HG03066 (cell line): Measurements from ENCODE around the gene ANKRD13B.
"Not testable (repeated sequence)": the region's sequence is repeated elsewhere in the genome, so short reads cannot be mapped to it uniquely, and the experiment has no call there.

Experiments
- ATAC-seq: cut with Tn5 transposase; IDR thresholded peaks from one replicate; pipeline ENCODE4 v1.9.1; 2021; ENCODE audit warnings: low read depth; ENCODE audit not compliant: unreplicated experiment

ANKRD13B gene

DNA sequence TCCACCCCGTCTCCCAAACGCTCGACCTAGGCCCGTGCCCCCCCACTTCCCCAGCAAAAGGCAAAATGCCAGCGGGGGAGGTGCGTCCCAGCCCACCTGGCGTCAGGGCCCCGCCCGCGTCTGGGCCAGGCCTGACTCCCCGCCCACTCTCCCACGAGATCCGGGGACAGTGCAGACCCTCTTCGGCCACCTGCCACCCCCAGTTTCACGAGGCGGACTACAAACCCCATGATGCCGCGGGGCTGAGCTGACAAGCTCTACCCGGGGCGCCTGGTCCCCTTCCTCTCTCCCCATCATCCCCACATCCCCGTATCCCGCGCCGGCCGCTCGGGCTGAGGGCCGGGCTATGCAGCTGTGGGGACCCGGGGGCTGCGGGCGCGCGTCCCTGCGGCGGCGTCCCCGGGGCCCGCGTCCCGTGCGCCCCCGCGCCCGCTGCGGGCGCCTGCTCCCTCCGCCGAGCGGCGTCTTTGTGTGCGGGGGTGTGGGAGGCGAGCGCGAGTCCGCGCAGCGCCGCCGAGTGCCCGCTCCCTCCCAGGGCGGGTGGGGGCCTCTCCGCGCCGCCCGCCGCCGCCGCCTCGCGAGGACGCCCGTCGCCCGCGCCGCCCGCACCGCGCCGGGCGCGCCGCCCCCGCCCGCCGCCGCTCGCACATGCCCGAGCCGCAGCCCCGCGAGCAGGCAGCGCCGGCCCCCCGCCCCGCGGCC lies at the start of gene ANKRD13B:
TSS of gene ANKRD13B (plus strand) at position 283 of the 702 bp plus-strand sequence. CDS start 490 bp downstream, outside the sequence.
- no peak for ATAC-seq

DNA sequence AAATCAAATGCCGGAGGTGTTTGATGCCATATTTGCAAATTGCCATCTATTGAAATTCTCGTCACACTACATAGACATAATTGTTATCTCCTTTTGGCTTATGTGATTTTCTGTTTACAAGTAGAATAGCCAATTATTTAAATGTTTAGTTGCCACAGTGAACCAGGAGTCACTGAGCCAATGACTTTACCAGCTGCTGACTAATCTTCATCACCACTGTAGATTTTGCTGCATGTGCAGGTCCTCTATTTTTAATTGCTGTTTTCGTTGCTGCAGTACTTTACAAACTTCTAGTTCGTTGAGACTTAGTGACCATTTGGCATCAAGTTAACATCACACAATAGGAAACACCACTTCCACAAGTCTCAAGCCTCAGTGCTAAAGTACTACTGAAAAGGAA lies 48.9 kb upstream of the ANKRD13B start:
- ATAC-seq: no peak

DNA sequence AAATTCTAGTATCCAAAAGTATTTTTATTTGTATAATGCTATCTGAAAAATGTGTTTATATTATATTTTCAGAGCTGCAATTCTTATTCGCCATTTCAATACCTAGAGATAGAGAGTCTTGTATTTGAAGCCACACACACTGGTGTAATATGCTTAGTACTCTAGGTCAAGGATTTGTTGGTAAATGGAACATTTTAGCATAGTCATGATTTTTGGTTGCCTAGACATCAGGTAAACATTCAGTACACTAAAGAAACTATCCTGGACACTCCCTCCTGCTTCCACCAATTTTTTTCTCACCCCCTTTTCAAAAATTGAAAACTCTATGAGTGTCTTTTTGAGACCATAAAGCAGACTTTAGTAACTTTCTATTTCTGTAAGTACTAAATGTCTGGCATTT lies 46.8 kb upstream of the ANKRD13B start:
- no peak for ATAC-seq

GRCh38 chr17:29546830-29547229 lies 46.1 kb upstream of the ANKRD13B start:
- ATAC-seq: no peak

DNA sequence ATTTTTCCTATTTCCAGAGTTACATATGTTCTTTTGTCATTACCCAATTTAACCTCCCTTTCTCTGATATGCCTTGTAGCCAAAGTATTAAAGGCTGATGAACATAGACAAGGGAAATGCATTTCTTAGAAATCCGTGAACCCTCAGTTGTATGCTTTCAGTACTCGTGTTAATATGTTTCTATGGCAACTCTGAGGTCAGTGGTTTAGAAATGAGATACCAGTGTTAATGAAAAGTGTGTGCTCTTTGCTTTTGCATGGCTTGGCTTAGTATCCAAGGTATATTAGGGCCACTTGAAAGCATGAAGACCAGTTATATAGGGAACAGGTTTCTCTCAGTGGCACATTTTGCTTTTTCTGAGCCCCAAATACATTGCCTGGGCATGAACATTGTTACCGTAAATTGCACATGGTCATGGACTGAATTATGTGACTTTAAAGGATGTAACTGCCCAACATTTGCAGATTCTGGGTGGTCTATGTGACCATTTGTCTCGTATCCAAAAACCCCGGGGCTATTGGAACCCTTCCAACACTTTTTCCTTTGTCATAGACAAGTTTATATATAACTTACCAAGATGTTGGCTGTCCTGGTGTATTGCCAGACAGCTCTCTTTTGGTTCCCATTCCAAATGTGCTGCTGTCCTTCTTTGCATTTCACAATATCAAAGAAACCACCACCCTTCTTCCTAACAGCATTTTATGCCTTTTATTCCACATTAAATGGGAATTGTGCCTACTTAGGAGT lies 43.6 kb upstream of the ANKRD13B start:
- ATAC-seq: no peak

DNA sequence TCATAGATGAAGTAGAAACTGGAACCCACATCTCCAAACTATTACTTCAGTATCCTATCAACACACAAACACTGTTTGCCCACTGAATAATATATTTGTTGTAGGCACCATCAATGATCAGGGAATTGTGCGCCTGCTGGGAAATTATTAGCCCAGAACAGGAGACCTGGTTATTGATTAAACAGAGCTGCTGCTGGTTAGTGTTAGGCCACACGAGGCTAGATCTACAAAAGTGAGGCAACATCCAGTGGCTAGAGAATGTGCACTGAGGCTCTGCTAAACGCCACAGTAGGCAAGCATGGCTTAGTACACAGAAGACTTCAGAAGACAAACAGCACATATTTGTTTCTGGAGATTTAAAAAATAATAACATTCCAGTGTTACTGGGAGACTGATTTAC lies 37.1 kb upstream of the ANKRD13B start:
- ATAC-seq: no peak

DNA sequence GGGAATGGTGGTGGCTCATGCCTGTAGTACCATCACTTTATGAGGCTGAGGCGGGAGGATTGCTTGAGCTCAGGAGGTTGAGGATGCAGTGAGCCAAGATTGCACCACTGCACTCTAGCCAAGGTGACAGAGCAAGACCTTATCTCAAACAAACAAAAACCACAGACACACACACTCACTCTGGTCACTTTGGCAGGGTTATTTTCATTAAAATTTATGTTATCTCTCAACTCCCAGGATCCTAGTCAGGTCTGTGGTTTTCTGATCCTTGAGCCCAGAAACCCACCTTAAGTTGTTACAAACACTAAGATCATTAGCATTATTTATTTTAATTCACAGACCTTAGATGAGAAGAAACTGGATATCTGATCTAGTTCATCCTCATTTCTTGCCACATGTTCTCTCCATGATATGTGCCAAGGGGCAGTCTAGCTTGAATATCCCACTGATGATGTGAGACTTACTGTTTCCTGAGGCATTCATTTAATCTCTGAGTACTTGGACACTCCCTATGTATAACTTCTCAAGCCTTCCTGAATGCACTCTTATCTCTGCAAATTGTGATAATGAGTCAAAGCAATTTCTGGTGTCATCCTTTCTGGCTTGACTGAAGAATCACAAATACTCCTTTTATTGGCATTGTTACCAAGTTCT lies 35.7 kb upstream of the ANKRD13B start:
- ATAC-seq: no peak

GRCh38 chr17:29557739-29558116 lies 35.2 kb upstream of the ANKRD13B start:
- no peak for ATAC-seq

DNA sequence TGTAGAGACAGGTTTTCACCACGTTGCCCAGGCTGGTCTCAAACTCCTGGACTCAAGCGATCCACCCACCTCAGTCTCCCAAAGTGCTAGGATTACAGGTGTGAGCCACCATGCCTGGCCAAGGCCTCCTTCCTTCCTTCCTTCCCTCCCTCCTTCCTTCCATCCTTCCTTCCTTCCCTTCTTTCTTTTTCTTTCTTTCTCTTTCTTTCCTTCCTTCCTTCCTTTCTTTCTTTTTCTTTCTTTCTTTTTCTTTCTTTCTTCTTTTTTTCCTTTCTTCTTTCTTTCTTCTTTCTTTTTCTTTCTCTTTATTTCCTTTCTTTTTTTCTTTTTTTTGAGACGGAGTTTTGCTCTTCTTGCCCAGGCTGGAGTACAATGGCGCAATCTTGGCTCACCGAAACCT lies 34.8 kb upstream of the ANKRD13B start:
- not testable (repeated sequence) for ATAC-seq

DNA sequence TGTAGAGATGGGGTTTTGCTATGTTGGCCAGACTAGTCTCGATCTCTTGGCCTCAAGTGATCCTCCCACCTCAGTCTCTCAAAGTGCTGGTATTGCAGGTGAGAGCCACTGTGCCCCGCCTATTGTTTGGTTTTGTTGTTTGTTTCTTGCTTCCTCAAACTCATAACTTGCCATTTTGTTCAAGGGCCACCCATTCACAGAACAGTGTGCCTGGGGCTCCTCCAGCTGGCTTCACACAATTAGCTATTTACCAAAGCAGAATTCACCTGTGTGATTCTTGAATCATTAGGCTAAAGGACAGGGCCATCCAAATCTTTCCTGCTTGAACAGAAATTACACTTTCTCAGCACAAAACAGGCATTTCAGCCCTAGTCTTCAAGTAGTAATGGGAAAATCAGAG lies 33.3 kb upstream of the ANKRD13B start:
- no peak for ATAC-seq

GRCh38 chr17:29560316-29560715 lies 32.6 kb upstream of the ANKRD13B start:
- no peak for ATAC-seq

DNA sequence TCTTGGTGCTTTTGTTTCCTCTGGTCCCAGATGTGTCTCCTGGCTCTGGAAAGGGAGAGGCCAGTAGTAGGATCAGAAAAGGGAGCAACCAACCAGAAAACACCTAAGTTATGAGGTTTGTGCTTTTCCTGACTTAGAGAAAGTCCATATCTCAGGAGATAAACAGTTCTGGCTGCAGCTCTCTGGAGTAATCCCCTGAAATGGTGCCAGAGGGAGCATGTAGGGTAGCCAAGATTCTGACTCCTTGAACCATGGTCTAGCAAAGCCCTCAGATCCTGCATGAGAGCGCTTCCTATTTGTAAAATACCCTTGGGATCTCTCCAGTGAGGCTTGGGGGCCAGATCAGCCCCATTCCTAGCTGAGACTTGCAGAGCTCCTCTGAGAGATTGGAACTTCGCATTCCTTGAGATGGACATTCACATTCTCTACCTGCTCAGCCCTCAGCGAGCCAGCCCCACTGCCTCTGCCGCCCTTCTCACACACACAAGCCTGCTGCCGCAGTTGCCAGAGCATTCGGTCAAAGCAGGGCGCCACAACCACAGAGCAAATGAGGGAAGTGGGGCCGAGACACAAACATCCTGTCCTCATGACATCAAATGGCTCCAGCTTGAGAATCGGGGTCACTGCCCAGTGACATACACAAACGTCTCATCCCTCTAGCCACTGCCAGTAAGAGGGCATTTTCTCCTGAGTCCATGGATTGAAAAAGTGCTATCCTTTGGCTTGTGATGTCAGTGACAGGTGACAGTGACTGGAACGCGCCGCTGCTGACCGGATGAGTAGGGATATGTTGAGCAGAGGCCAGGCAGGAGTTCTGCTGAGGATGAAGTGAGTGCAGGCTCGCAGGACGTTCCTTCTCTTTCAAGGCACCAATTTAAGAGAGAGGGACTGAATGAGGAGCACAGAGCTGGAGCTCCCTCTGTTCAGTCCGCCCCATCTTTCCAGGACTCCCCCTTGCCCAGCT lies 31.1 kb upstream of the ANKRD13B start:
- no peak for ATAC-seq

DNA sequence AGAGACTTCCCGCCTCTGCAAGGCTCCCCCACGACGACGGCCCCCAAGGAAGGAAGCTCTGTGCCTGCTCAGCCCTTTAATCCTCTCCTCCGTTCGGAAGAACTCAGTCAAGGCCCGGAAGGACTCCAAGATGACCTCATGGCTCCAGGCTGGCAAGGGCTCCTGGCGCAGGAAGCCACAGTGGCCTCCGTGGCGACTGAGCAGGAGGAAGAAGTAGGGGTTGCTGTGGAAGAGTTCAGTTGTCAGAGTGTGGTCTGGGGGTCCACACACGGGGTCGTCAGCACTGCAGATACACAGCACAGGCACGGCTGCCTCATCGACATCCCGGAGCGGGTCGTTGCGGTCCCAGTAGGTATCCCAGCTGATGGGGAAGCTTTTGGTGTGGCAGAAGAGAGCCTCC lies 30.3 kb upstream of the ANKRD13B start:
- no peak for ATAC-seq

DNA sequence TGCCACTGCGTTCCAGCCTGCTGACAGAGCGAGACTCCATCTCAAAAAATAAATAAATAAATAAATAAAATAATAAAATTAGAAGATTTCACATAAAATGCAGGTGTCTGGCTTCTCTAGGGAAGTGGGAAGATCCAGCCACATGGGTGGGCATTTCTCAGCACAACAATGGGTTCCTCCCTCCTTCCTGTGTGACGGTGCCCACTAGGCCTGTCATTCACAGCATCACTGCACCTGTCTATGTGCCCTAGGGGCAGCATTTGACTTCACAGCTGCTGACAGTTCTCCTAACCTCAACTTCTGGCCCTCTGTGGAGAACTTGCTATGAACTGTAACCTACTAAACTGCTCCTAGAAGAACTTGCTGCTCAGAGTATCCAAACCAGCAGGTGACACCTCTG lies 29.1 kb upstream of the ANKRD13B start:
- no peak for ATAC-seq

DNA sequence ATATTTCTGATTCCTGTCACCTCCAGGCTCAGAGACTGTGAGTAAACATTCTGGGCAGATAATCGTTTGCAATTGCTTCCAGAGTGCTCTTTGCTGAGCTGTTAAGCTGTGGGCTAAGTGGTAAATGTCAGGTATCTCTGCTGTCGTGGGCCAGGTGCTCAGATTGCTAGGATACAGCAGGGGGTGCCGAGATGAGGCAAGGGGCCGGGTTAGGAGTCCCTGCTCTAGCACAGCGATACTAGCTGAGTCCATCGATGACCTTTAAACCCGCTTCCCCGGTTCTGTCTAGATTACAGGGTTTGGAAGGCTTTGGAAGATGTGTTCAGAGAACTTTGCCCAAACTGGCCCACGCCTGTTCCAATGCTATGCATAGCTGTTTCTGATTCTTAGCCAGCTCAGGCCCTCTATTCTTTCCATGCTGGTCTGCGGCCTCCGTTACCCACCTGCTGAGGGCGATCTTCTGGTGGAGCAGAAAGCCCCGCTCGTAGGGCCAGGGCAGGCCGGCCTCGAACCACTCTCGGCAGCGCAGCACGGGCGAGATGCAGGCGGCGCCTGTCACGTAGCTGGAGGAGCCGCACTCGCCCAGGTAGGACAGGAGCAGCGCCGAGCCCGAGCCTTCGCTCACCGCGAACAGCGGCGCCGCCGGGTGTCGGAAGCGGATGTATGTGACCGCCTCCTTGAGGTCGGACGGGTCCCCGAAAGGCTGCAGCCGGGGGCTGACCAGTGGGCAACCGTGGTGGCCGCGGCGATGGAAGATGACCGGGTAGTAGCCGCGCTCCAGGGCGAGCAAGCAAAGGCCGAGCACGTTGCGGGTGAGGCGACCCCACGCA lies 27.1 kb upstream of the ANKRD13B start:
- ATAC-seq: no peak

- no peak for ATAC-seq
Measured at GRCh38 chr17:29566473-29567303, 26.2 kb upstream of the ANKRD13B start, which contains the start of gene ABHD15. TSS of gene ABHD15 (minus strand) at chr17:29567037. CDS start at chr17:29566966, 71 bp downstream.

DNA sequence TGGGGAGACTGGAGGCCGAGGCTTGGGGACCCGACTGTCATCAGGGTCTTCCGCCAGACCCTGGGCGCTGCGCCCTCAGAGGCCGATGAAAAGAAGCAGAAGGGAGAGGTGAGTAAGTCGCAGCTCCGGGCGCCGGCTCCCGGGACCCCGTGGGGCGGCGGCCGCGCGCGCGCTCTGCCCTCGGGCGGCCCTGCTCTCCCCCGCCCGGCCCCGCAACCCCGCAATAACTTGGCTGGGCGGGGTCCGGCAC lies 25.7 kb upstream of the ANKRD13B start:
- no peak for ATAC-seq

DNA sequence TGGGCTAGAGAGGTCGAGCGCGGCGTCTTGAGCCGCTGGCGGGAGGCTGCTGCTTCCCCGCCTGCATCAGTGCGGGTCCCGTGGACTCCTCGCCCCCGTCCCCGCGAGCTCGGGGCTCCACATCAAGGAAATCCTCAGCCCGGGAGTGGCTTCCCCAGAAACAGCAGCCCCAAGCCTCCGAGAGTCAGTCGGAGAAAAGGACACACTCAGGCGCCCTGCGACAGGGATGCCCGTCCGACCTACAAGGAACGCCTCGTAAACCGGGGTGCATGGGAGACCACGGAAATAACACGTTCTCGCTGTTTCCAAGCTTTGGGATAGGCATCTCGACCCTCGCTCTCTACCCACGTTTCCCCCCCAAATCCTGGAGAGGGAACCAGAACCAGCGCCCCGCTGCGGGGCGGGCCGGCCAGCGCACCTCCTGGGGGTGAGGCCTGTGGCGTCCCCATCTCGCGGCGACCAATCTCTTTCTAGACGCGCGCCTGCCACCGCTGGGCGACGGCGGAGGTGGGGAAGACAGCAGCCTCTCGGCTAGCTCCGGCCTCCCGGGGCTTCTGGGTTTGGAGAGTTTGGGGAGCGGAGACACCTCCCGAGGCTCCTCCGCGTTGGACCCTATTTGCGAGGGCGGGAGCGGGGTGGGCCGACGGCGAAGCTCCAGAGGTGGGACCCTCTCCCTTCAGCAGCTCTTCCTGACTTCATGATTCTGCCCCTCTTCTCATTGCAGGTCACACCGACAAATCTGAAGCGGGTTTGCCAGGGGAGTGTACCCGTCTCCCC lies 25.2 kb upstream of the ANKRD13B start:
- peak; percentile 45 for ATAC-seq
